Measurements from ENCODE around the gene UST. TPM values are rescaled to one million over a fixed set of nuclear protein-coding genes. Genes with fewer than 3 reads are reported as not detected.
A peak's percentile ranks its signal among the peaks of the same experiment; 100 is the strongest.

UST gene, protein sequence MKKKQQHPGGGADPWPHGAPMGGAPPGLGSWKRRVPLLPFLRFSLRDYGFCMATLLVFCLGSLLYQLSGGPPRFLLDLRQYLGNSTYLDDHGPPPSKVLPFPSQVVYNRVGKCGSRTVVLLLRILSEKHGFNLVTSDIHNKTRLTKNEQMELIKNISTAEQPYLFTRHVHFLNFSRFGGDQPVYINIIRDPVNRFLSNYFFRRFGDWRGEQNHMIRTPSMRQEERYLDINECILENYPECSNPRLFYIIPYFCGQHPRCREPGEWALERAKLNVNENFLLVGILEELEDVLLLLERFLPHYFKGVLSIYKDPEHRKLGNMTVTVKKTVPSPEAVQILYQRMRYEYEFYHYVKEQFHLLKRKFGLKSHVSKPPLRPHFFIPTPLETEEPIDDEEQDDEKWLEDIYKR
- 1 to 10 TPM; 6.5 to 9.8 (median 9.0) TPM for polyA plus RNA-seq (ENCODE audit: insufficient read depth in 1 of 5, insufficient read length in 5 of 5, low replicate concordance in 1 of 5)
- long read RNA-seq, donor 1, full-length matches to known transcripts, result 4 of 4 reads
- long read RNA-seq, donor 1, partial matches to known transcripts, result 0 of 4 reads
- long read RNA-seq, donor 1, other reads (novel, unspliced or antisense), result 0 of 4 reads
- long read RNA-seq, donor 2, full-length matches to known transcripts, result 1 of 1 reads
- long read RNA-seq, donor 2, partial matches to known transcripts, result 0 of 1 reads
- long read RNA-seq, donor 2, other reads (novel, unspliced or antisense), result 0 of 1 reads
- long read RNA-seq, donor 3, result 0 reads
- long read RNA-seq, donor 4, result 0 reads
- long read RNA-seq, donor 5, result 0 reads
- long read RNA-seq, donor 6, full-length matches to known transcripts, result 2 of 2 reads
- long read RNA-seq, donor 6, partial matches to known transcripts, result 0 of 2 reads
- long read RNA-seq, donor 6, other reads (novel, unspliced or antisense), result 0 of 2 reads
- long read RNA-seq, donor 7, full-length matches to known transcripts, result 1 of 1 reads
- long read RNA-seq, donor 7, partial matches to known transcripts, result 0 of 1 reads
- long read RNA-seq, donor 7, other reads (novel, unspliced or antisense), result 0 of 1 reads
- long read RNA-seq, donor 8, full-length matches to known transcripts, result 2 of 2 reads
- long read RNA-seq, donor 8, partial matches to known transcripts, result 0 of 2 reads
- long read RNA-seq, donor 8, other reads (novel, unspliced or antisense), result 0 of 2 reads

DNA sequence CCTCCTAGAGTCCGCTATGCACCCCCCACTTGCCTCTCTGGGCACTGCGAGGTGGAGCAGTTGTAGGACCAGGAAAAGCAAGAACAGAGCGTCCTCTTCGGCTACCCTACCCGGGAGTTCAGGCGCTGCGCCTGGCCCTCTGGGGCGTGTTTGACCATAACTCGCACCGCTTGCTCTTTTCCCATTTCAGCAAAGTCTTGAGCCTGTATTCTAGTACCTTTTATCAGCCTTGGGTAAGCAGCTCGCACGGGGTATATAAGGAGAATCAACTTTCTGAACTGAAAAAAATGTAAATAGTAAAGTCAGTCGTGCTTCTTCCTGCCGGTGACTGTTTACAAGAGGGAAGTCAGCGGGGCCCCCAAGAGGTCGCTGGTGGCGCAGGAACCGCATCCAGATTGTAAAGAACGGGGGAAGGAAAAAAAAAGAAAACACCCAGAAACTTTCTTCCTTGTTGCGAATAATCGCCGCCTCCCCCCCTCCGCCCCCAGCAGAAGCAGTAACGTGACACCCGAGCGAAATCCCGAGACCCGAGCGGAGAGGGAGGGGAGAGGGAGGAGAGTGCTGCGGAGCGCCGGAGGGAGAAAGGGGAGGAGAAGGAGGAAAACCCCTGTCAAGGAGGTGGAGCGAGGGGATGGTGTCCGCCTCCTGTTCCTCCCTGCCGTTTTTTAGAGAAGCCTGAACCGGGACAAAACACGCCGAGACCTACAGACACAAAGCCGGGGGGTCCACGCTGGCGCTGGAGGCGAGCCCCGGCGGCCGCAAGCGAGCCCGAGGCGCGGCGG is at the start of gene UST:
UST (plus strand) TSS at position 668 of the 782 bp plus-strand sequence. CDS start 401 bp downstream, outside the sequence.
- peak; percentile 91 to 94 for DNase-seq

DNA sequence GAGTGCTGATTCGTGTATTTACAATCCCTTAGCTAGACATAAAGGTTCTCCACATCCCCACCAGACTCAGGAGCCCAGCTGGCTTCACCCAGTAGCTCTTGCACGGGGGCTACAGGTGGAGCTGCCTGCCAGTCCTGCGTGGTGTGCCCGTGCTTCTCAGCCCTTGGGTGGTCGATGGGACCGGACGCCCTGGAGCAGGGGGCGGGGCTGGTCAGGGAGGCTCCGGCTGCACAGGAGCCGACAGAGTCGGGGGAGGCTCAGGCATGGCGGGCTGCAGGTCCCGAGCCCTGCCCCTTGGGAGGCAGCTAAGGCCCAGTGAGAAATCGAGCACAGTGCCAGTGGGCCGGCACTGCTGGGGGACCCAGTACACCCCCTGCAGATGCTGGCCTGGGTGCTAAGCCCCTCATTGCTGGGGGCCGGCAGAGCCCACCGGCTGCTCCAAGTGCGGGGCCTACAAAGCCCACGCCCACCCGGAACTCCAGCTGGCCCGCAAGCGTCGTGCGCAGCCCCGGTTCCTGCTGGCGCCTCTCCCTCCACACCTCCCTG is 48.9 kb upstream of the UST start:
- DNase-seq, result no peak

DNA sequence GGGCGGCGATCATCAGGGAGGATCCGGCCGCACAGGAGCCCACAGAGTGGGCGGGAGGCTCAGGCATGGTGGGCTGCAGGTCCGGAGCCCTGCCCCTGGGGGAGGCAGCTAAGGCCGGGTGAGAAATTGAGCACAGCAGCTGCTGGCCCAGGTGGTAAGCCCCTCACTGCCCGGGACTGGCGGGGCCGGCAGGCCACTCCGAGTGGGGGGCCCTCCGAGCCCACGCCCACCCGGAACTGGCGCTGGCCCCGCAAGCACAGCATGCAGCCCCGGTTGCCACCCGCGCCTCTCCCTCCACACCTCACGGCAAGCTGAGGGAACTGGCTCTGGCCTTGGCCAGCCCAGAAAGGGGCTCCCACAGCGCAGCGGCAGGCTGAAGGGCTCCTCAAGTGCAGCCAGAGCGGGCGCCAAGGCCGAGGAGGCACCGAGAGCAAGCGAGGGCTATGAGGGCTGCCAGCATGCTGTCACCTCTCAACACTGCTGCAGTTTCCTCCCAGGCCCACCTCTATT is 48.1 kb upstream of the UST start:
- no peak for DNase-seq

DNA sequence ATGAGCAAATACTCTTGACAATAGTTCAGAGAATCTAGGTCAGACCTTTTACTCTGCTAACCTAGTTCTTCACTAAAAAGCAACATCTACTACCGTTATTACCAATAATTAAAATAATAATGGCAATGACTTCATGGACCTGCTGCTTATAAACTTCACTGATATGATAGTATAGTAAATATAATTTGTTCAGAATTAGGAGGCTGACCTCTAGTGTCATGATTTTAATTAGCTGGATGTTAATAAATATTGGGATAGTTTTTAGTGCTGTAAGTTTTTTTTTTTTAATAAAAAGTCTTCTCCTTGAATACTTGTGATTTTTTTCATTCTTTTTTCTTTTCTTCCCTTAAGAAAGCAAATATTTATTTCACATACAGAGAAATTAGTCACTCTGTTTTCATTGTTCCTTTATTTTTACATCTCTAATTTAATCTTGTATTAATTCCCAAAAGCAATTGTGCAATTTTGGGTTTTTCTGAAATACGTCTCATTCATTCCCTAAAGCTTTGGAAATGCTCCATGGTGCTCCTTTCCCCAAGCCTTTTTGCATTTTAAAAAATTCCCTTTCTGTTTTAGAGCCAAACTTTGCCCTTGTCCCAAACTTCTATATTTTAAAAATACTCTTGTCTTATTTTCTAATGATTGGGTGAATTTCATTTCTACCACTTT is 46.6 kb upstream of the UST start:
- DNase-seq, result no peak

DNA sequence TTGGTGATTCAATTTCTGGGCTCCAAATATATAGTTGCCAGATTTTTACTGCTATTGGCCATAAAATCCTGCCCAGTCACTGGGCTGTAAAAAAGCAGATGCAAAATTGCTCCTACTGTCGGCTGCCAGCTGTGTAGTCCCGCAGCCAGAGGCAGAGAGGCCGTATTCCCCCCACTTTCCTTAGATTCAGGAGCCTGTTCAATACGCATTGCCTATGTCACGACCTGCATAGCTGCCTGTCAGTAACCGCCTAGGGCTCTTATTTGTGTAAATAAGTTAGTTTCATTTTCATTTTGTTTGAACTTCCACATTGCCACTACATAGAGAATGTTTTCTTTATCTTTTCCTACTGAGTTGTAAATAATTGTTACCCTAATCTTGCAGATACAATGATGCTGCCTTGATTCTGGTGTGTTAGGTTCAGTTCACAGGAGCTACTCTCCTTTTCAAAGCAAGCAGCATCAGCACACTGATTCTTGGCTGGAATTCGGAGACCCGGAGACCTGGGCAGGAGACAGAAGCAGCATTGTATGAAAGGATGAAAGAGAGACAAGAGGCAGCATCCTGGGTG is 46.0 kb upstream of the UST start:
- peak; percentile 8 to 27 for DNase-seq

DNA sequence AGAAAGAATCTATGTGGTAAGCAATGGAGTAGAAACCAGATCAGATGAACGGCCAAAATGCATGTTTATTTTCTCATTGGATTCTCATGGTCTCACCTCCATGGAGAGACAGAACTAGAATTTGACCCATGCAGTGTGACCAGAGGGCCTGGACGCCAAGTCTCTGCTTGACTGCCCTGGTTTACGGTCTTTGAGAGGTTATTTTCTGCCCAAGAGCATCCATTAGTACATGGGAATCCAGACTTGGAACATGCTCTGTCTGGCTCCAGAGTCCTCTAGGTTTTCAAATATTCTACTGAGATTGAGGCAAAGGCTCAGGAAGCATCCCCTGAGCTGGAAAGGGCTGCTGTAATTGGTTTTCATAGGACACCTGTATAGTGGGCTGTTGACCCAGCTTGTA is 45.5 kb upstream of the UST start:
- no peak for DNase-seq

DNA sequence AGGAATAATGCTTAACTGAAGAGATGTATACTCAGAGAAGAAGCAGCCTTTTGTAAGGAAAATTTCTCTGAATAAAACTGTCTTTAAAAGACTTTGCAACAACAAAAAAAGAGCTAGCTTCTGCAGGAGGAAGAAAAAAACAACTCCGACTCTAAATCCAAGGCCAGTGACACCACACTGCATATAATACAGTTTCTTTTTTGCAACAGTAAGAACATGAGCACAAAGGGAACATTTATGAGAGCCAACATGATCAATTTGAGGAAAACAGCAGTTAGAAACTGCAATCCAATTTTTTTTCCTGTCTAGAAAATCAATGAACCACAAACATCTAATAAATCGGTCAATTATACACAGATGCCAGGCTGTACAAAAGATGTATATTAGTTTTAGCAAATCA is 42.9 kb upstream of the UST start:
- no peak for DNase-seq

DNA sequence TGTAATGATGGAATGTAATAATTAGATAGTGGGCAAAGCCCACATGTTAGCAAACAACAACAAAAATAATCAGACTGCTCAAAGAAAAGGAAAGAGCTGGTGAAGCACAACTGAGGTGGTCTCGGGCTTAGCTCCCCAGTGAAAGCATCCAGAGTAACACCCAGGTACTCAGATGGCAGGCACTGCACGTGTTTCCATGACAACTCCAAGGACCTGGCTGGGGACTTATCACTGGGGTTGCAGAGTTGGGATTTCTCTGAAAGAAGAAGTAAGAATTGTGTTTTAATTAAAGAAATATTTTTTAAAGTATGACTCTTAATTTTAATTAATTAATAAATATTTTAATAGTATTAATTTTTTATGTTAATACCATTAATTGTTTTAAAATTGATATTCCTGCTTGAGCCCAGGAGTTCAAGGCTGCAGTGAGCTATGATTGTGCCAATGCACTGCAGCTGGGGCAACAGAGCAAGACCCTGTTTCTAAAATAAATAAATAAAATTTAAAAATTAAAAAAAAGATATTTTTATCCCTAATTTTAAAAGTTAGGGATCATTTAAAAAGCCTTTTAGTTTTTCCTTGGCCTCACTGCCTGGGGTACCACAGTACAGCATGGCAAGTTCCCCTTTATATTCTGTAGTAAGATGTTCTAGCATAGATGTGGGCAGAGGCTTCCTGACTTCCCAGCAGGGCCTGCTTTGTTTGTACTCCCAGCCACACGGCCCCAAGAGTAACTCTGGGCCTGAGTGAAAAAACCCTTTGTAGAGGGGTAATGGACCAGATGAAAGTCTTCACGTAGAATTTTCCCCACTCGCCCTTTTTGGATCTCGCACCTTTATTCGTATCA is 42.2 kb upstream of the UST start:
- no peak for DNase-seq

DNA sequence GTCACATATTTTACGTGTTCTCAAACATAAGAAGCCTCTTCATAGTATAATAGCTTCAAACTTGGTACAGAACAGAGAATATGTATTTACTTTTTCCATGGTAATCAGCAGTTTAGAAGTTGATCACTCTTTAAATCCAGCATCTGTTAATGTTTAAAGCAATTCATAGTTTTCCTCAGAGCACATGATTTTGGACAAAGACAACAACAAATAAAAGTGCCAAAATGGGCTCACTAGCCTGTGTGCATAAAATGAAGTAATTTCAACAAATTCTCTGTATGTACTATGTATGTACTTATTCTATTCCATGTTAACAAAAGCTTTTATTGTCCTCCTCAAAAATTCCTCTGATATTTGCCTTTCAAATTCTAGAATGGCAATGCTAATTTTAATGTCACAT is 38.1 kb upstream of the UST start:
- no peak for DNase-seq

DNA sequence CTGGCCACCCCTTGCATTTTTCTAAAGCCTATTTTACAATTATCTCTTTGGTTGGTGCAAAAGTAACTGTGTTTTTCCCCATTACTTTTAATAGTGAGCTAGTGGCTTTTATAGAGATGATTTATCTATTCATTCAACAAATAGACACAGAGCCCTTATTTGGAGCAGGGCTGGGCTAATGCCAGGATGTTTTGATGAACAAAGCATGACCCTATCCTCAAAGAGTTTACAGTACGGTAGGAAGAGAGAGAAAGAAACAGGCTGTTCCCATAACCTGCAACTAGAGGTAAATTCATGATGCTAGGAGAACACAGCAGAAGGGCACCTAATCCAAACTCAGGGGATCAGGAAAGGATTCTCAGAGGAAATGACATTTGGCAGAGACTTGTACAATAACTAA is 37.3 kb upstream of the UST start:
- DNase-seq, result no peak

DNA sequence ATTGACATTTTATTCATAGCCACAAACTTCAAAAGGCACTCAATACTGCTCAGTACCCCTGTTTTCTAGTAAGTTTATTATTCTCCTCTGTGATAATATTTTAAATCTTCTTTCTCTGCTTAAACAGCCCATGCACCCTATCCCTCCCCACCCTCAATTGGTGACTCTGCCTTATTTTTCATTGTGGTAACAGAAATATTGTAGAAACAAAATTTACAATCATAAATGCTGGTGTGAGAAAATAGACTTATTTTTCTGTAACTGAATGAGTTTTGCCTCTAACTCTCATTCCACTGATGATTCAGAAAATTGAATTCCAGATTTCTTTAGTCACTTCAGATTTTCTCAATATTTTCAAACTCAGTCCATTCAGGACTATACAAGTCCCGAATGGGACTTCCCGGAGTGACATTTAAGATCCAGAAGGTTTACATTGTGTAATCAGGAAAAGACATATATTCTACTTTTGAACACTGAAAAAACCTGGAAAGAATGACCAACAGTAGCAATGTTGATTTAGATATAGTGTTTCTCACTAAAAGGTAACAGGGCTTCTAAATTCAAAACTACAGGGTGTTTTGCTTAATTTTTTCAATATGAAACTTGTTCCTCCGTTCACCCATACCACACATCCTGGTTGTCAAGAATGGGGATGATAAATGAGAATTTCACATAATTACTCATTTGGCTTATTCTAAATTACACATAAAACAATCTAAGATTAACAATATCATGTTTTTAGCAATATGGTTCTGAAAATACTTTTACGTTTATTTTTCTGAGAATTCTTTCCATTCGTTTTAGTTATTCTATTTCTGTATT is 34.8 kb upstream of the UST start:
- no peak for DNase-seq

DNA sequence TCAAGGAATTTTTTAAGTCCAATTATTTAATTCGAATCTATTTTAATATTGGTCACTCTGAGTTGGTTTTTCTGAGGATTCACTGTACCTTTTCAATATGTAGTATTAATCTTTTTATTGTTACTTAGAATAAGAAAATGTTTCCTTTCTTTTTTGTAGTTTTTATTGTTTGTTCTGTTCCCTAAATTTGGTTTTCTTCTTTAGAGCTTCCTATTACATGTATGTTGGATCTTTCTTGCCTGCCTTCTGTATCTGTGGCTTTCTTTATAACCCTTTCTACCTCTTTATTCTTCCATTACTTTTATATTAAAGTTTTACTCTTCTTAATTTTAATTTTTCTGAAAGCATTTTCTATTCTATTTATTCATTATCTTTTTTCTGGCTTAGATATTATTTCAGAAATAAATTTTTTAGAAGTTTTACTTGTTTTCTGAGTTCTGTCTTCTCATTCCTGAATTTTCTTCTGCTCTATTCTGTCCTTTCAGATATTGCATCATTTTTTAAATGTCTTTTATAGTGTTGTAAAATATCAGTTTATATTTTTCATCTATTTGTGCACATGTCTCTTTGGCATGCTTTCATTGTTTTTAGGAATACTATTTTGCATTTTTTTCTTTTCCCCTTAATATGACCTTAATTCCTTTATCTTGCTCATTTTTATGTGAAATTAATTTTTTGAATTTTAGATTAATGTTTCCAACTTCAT is 33.6 kb upstream of the UST start:
- DNase-seq, result no peak

DNA sequence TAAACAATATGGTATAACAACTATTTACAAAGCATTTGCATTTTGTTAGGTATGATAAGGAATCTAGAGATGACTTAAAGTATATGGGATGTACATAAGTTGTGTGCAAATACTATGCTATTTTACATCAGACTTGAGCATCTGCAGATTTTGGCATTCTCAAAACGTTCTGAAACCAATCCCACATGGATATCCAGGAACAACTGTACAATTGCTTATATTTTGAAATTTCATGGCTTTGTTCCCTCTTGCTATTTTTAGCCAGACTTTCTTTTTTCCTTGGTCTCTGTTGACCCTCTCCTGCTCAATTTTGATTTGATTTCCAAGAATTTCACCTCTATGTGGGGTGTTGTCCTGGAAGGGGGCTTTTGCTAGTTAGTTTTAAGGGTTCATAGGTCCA is 32.9 kb upstream of the UST start:
- DNase-seq, result no peak

DNA sequence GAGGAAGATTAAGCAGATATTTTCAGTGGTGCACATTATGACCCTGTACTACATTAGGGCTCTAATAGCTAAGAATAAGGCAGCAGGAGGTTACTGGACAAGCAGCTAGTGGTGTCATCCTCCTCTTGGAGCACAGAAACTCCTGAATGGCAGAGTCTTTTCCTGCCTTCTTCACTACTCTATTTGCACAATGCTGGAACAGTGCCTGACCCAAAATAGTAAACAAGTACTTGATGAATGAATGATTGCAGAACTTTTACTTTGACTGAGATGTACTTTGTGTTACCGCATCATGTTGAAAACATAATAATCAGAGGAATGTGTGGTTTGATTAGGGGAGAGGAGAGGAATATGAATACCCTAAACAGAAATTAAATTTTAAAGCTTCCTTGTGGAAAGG is 30.0 kb upstream of the UST start:
- no peak for DNase-seq

DNA sequence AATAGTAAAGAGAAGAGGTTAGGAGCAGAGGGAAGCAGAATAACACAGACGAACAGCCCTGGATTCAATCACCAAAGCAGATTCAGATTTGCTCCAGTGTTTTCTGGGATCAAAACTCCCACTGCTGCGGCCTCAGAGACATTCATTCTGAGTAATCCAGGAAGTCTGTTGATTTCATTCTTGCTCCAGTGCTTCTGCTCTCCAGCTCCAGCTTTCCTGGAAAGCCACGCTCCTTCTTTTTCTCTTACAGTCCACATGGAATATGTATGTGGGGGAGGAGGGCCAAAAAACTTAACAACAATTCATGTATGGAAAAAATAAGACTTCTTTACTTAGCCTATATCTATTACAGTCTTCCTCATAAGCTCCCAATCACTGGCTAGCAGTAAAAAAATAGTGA is 26.4 kb upstream of the UST start:
- DNase-seq, result no peak

DNA sequence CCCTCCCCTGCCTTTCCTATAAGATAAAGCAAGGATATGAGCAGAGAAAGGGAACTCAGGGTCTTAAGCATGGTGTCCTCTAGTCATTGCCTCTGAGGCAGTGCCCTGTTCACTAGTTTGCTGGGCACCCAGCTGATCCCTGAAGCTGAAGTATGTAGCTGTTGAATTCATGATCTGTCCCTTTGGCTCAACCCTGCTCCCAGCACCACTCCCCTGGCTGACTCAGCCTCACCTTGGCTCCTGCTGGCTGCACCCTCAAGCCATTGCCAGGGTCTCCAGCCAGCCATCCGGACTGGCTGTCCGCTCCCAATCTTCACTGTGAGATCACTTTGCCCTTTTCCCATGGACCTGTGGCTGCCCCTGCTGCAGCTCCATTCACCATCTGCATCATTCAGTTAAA is 25.9 kb upstream of the UST start:
- no peak for DNase-seq

DNA sequence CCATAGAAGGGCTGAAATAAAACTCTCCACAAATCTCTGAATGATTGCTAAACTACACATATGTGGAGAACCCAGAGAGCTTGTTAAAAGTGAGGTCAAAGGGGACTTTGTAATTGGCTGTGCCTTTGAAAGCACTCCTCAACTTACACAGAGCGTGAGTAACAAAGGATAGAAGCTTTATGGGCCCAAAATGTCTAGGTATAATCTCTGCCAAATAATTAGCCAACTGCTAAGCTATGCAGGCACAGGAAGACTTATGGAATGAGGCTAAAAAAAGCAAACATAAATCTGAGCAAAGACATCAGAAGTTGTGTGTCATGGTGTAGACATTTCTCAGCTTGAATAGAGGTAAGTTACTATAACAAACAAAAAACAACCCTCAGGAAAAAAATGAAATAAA is 23.3 kb upstream of the UST start:
- DNase-seq, result no peak

DNA sequence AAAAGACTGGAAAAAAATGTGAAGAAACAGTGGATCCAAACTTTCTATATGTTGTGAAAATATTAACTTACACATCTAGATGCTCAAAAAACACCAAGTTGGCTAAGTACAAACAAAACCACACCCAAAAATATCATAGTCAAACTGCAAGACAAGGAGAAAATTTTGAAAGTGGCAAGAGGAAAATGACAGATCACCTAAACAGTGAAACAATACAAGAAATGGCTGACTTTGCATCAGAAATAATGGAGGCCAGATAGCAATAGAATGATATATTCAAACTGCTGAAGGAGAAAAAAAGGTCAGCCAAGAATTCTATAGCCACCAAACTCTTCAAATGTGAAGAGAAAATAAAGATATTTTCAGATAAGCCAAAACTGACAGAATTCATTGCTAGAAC is 22.4 kb upstream of the UST start:
- no peak for DNase-seq
